Amygdala (tissue), 56 donors: Measurements from ENCODE around the gene ARMC2.
"Not testable (repeated sequence)": the region's sequence is repeated elsewhere in the genome, so short reads cannot be mapped to it uniquely, and the experiment has no call there.

Source experiments
- DNase-seq, 56 donors: peaks; one replicate each; lab custom pipeline; 2025; lab: John Stamatoyannopoulos, UW

The ARMC2 gene, protein sequence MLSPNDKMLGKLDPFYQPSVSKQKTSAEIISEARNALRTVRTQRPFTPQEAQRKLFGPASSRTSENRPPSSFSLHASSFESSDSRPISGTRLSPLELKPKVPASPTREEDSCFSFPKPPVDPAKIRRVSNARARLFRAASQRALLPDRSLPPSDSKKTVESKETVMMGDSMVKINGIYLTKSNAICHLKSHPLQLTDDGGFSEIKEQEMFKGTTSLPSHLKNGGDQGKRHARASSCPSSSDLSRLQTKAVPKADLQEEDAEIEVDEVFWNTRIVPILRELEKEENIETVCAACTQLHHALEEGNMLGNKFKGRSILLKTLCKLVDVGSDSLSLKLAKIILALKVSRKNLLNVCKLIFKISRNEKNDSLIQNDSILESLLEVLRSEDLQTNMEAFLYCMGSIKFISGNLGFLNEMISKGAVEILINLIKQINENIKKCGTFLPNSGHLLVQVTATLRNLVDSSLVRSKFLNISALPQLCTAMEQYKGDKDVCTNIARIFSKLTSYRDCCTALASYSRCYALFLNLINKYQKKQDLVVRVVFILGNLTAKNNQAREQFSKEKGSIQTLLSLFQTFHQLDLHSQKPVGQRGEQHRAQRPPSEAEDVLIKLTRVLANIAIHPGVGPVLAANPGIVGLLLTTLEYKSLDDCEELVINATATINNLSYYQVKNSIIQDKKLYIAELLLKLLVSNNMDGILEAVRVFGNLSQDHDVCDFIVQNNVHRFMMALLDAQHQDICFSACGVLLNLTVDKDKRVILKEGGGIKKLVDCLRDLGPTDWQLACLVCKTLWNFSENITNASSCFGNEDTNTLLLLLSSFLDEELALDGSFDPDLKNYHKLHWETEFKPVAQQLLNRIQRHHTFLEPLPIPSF

DNA sequence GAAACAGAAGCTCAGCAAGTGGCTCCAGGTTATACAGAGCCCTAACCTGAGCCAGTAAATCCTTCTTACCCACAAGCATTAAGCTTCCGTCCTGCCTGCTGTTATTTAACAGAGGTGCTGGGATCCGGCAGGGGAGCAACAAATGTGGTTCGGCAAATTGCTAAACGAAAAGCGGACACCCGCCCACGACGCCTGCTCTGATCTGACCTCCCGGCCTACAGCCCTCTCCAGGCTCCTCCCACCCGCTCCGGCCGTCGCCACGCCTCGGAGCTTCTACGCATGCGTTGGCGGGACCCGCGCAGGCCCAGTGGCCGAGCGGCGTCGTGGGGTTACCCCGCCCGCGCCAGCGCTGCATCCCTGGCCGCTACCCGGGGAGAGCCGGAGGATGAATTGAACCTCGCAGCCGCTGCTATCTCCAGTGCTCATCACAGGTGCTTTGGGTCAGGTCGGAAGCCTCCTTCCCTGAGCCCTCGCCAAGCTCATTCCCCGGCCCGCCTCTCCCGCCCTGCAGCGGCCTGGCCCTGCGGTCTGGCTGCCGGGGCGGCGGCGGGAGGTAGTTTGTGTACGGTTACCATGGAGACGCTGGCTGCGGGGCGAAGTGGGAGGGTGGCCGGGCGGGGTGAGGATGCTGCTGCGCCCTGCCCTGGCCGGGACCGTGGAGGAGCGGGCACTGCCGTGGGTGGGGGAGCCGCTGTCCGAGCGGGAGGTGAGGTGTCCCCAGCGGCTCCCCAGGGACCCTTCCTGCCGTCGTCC lies at the start of gene ARMC2:
Gene ARMC2, plus strand, starts transcription at position 307 of the 753 bp plus-strand sequence. CDS start 5,846 bp downstream, outside the sequence.
- peak; percentile 55 to 98 (median 90) for DNase-seq

DNA sequence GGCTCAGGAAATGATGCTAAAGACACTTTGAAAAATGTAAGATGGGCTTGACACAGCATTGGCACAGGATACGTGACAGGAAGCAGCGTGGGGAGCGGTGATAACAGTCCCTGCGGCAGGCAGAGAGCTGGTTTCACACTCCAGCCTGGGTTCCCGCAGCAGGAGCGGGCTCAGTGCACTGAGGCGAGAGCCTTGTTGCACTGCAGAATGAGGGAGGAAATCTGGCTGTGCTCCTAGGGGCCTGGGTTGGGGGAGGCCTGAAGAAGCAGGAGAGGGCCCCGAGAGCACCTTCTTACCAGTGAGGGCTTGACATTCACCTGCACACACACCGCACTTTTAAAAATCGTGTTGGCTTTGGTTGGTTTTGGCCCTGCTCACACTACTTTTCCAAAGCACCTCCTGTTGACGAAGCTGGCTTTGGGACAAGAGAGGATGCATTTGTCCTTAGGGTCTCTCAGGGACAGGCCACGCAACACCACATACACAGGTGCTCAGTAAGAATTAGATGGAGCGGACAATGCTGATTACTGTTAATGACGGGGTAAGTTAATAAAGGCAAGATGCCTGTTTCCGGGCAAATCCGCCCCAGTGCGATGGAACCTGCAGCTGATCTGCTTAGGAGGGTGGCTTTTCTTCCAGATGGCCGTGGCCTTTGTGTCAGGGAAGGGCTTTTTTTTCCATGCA lies 49.4 kb upstream of the ARMC2 start:
- DNase-seq: peak in 8 of 56 donors; percentile 18 to 43 (median 26)

DNA sequence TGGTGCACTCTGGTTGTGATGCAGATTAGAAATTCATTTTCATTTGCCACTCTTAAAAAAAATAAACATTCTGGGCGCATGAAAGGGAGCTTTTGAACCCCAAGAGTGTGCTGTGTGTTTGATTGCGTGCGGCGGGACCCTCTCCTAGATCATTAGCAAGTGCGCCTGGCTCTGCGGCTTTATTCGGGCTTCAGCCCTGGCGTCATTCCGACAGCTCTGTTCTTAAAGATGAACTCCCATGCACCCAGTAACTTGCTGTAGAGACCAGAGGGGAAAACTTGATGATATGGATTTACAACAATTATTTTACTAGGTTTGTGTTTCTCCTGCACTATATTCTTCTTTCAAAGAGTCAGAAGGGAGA lies 48.9 kb upstream of the ARMC2 start:
- DNase-seq: peak in 2 of 56 donors; percentile 3 to 6

DNA sequence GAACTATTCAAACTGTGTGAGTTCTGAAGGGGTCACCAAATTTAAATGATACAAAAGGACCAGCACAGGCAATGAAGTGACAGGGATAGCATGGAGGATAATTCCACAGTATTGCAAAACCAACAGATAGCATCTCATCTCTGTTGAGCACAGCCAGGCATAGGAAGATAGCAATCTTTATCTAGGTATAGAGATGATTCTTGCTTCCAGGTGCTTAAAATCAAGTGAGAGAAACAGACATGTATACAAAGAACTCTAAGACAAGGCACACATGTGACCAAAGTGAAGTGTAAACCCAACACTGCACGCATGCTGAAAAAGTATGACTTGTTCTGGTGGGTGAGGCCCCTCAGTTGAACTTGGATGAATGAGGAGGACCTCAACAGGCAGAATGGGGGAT lies 48.4 kb upstream of the ARMC2 start:
- DNase-seq: no peak

DNA sequence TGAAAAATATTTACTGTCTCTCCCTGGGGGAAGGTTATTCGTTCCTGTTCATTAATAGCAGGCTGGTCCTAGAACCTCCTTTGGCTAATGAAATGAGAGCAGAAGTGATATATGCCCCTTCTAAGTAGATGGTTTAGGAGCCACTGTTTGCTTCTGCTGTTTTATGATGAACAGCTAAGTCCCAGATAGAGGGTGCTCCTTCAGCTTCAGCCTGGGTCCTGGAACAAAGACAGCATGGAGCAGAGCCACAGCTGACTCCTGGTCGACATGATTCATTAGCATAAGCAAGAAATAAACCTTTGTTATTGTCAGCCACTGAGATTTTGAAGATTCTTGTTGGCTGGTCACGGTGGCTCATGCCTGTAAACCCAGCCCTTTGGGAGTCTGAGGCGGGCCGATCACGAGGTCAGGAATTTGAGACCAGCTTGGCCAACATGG lies 47.8 kb upstream of the ARMC2 start:
- DNase-seq: peak in 39 of 56 donors; percentile 16 to 81 (median 46)

DNA sequence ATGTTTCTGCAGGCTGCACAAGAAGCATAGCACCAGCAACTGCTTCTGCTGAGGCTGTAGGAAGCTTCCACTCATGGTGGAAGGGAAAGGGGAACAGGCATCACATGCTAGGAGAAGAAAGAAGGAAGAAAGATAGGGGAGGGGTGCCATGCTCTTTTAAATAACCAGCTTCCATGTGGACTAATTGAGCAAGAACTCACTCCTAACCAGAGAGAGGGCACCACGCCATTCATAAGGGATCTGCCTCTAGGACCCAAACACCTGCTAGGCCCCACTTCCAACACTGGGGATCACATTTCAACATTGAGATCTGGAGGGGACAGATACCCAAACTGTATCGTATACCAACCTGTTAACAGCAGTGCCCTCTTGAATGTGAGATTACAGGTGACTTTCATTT lies 46.9 kb upstream of the ARMC2 start:
- DNase-seq: peak in 1 of 56 donors; percentile 22

DNA sequence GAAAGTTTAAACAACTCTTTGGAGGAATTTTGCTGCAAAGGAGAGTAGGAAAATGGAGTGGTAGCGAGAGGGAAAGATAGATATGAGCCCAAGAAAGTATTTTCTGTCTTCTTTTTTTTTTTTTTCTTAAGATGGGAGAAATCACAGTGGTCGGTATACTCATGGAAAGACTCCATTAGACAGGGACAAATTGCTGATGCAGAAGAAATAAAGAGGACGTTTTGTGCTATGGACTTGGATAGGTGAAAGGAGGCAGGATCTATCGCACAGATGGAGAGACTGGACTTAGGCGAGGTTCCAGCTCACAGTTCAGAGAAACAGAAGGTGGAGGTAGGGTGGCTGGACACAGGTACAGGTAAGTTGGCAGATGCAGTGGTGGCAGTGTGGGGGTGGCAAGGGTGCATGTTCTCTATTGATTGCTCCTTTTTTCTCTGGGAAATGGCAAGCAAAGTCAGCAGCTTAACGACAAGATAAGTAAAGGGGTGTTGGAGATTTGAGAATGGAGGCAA lies 44.2 kb upstream of the ARMC2 start:
- DNase-seq: no peak

DNA sequence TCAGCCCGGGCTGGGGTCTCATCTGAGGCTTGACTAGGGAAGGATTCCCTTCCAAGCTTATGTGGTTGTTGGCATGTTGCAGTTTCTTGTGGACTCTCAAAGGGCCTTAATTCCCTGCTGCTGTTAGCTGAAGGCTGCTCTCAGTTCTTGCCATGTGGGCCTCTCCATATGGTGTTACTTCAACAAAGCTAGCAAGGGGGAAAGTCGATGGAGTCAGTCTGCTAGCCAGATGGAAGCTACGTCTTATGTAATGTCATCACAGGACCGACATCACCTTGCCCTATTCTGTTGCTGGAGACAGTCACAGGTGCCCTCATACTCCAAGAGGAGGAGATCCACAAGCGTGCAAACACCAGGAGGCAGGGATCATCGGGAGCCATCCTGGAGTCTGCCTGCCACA lies 43.3 kb upstream of the ARMC2 start:
- no peak for DNase-seq

DNA sequence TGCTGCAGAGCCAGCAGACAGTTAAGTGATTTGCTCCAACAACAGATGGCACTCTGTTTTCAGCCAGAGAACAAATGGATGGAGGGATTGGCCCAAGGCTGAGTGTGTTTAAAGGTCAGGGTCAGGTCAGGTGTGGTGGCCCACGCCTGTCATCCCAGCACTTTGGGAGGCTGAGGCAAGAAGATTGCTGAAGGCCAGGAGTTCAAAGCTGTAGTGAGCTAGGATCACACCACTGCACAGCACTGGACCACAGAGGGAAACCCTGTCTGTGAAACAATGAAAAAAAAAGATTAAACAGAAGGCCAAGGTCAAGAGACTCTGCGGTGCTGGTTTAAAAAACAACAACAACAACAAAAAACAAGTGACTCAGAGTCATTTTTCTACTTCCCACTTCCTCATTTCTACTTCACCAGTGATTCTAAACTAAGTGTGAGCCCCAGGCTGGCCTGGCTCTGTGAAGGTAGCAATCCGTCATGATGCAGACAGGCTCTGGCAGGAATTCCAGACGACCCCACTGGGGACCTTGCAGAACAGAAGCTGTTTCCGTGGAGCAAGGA lies 42.5 kb upstream of the ARMC2 start:
- DNase-seq: no peak

DNA sequence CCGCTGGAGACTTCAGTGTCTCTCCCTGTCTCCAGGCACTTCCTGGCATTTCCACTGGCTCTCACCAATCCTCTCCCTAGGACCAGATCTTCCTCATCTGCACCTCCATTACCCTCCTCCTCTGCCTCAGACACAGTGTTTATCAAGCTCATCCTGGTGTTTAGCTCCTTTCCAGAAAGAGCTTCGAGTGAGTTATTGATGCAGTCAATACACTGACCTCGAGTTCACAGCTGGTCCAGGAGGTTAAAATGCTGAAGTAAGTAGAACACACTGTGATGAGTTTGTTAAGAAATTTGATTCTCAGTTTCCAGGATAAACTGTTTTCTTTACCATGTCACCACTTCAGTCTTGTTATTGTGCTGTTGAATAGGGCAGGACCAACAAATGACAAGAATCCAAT lies 42.1 kb upstream of the ARMC2 start:
- DNase-seq: no peak

DNA sequence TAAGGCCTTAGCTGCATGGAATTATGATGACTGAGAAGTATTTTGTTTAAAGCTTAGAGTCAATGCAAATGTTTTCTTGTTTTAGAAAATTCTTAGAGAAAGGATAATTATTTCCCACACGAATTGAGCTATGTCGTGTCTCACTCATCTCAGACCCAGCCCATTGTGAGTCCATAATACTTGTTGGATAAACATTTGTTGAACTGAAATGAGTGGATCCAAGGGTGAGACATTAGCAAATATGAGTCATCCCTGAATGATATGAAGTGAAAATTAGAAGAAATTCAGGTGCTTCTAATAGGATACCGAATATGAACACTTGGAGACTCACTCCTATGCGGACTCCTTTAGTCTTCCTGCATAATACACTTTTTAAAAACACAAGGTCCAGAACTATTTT lies 41.6 kb upstream of the ARMC2 start:
- DNase-seq: no peak

DNA sequence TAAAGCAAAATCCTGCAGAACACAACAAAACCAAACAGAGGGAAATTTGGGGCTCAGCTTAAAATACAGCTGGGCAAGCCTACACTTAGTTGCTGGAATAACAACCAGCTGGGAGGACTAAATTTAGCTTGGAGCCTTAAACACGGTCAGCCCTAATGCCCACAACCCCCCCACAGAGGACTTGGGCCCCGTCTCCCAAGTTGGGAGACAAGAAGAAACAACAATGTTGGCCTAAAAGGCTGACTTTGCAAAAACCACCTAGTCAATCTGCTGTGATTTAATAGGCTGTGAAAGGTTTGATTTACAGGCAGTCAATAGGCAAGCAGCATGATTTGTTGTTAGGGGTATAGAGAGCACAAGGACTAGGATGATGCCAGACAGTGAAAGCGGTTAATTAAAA lies 40.3 kb upstream of the ARMC2 start:
- DNase-seq: no peak

DNA sequence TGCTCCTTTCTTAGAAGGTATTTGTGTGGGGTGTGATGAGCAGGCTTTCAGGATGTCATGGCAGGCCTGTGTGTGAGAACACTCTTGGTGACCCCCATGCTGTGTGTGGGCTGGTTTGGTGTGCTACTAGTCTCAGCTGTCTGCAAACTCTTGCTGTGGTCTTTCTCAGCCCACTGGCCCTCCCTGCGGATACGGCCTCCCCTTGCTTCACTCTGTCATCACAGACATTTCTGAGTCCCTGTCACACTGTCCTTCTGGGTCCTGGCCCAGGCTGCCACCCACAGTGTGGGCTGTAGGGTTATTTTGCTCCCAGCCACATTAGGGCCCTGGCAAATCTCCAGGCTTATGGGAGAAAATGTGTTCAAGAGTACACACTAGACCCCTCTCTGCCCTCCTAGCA lies 39.0 kb upstream of the ARMC2 start:
- no peak for DNase-seq

DNA sequence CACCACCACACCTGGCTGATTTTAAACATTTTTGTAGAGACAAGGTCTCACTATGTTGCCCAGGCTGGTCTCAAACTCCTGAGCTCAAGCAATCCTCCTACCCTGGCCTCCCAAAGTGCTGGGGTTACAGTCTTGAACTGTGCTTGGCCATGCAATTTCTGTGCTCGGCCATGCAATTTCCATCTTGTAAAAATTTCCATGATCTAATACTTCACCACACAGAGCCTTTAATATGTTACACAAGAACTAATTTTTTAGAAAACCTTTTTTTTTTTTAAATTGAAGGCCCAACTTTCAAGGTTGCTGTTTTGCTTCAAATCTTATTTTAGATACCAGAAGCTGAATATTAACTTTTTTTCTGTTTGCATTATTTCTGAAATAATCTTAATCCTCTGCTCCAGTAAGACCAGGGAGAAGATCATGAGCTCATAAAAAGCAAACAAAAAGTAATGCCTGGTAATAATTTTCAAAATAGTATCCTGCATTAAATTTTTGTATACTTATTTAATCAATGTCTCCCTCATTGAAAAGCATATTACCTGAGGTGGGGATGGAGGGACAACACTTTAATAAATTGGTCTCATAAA lies 38.1 kb upstream of the ARMC2 start:
- no peak for DNase-seq

DNA sequence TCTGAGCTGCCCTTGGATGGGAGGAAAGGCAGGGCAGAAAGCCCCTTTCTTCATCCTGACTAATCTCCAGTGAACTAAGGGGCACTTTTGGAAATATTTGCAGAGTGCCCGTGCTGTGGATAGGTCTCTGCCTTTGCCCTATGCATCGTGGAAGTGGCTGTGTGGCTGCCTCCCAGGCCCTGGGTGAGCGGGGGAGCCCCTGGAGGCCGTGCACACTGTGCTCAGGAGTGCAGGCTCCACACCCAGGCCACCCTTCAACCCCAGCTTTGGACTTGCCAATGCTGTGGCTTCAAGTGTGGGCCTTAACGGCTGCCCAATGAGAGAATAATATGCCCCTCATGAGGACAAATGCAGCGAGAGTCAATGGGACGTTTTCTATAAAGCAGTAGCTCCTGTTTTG lies 36.7 kb upstream of the ARMC2 start:
- DNase-seq: no peak

DNA sequence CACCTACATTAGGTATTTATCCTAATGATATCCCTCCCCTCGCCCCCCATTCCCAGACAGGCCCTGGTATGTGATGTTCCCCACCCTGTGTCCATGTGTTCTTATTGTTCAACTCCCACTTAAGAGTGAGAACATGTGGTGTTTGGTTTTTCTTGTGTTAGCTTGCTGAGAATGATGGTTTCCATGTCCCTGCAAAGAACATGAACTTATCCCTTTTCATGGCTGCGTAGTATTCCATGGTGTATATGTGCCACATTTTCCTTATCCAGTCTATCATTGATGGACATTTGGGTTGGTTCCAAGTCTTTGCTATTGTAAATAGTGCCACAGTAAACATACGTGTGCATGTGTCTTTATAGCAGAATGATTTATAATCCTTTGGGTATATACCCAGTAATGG lies 35.0 kb upstream of the ARMC2 start:
- not testable (repeated sequence) for DNase-seq

DNA sequence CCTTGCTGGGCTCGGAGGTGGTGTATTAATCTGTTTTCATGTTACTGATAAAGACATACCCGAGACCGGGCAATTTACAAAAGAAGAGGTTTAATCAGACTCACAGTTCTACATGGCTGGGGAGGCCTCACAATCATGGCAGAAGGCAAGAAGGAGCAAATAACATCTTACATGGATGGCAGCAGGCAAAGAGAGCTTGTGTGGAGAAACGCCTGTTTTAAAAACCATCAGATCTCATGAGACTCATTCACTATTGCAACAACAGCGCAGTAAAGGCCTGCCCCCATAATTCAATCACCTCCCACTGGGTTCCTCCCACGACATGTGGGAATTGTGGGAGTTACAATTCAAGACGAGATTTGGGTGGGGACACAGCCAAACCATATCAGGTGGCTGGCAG lies 30.9 kb upstream of the ARMC2 start:
- DNase-seq: not testable (repeated sequence)

DNA sequence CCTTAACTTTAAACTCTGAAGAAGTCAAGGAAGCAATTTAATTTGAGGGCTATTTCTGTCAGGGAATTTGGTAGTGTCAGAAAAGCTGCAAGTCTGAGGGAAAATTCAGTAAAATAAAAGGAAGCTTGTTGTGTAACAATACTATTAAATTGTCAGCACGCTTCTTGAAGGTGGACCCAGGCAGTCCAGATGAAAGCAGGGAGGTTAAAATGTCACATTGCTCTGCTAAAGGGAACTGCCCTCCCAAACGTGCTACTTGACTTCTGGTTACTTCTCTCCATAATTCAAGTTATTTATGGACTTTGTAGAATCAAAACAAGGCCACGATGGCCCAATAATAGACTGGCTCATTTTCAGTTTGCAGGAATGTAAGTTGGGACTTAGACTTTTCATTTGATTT lies 28.2 kb upstream of the ARMC2 start:
- no peak for DNase-seq

DNA sequence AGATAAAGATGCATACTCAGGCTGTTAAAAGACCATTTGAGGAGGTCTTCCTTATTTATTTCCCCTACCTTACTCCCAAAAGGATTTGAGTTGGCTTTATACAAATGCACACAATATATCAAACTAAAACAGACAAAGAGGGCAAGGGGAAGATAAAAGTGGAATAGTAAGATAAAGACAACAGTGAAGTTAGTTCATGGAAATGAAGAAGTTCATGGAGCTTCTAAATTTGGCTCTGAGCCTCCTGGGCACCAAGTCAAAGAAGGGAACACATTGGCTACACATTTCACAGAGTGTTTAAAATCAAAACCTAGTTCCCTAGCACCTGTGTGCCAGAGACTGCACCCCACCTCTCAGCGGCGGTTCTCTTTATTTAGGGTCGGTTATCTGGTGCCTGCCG lies 25.8 kb upstream of the ARMC2 start:
- DNase-seq: no peak
